ENCODE data around the gene ARRDC3.
A peak's percentile ranks its signal among the peaks of the same experiment; 100 is the strongest.

ARRDC3 gene

DNA sequence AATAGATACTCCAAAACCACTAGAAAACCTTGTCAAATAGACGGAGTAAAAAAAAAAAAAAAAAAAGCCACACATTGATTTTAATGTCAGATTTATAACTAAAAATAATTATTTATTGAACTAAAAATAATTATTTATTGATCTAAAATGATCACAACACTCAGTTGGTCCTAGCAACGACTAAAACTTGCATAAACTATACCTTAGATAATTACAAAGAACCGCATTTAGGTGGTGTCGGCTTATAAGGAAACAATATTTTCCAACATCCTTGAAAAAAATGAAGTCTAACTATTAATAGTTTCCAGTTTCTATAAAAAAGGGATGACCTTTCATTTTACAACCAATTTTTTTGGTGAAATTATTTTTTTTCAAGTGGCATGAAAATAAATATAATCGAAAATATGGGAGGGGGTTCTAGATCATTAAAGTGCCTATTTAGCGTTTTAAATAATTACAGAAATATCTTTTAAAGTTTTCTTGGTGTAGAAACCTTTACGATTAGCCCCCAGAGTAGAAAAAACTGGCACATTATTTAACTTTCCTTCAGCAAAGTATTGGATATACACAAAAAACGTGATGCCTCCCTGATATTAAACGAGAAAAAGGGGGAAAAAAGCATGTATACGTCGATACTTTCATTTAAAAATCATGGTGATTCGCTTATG lies 3.7 kb downstream of the ARRDC3 start:
- TF ChIP-seq, protein P1, sequence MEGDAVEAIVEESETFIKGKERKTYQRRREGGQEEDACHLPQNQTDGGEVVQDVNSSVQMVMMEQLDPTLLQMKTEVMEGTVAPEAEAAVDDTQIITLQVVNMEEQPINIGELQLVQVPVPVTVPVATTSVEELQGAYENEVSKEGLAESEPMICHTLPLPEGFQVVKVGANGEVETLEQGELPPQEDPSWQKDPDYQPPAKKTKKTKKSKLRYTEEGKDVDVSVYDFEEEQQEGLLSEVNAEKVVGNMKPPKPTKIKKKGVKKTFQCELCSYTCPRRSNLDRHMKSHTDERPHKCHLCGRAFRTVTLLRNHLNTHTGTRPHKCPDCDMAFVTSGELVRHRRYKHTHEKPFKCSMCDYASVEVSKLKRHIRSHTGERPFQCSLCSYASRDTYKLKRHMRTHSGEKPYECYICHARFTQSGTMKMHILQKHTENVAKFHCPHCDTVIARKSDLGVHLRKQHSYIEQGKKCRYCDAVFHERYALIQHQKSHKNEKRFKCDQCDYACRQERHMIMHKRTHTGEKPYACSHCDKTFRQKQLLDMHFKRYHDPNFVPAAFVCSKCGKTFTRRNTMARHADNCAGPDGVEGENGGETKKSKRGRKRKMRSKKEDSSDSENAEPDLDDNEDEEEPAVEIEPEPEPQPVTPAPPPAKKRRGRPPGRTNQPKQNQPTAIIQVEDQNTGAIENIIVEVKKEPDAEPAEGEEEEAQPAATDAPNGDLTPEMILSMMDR (IDR thresholded peaks at IDR 0.05; ENCODE audit: low read depth, low read length, missing control alignments): no peak
- Histone ChIP-seq H3K36me3 (replicated peaks) (peaks cover 15% of the 10 kb centered on the region), H3K27ac (peak overlapping the region; percentile 99), H3K4me3 (ENCODE audit: low read depth, low read length) (peak overlapping the region; percentile 69), H3K27me3 (replicated peaks) (no peaks in the 10 kb centered on the region)
- no peak for DNase-seq
- in situ Hi-C loops (cut with HindIII; ENCODE audit: low pct_ligation_motif_present, low sequenced_read_pairs): no loop called here

DNA sequence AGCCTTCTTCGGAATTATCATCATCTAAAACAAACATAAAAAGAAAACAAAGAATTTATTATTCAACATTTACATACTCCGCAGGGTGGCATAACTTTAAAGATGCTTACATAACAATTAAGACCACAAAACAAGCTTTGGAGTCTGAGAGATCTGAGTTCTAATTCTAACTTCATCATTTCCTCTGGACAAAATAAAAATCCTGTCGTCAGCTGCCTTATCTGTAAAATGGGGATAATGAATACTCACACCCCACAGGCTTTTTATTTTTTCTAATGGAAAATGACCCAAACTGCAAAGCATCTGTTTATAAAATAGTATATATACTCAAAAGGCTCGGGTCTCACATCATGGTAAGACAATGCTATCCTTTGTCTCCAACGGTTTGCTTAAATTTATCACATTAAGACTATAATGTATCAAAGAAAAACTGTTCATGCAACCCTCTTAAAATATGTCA lies 4.3 kb downstream of the ARRDC3 start:
- H3K27me3 ChIP-seq (replicated peaks): no peaks in the 10 kb centered on the region
- DNase-seq: no peak
- H3K4me3 ChIP-seq (ENCODE audit: low read depth, low read length): peak overlapping the region; percentile 69
- TF ChIP-seq, protein P1 (IDR thresholded peaks at IDR 0.05; ENCODE audit: low read depth, low read length, missing control alignments): no peak
- peaks cover 19% of the 10 kb centered on the region for H3K36me3 ChIP-seq (replicated peaks)
- in situ Hi-C loops (cut with HindIII; ENCODE audit: low pct_ligation_motif_present, low sequenced_read_pairs): no loop called here
- peak overlapping the region; percentile 99 for H3K27ac ChIP-seq

DNA sequence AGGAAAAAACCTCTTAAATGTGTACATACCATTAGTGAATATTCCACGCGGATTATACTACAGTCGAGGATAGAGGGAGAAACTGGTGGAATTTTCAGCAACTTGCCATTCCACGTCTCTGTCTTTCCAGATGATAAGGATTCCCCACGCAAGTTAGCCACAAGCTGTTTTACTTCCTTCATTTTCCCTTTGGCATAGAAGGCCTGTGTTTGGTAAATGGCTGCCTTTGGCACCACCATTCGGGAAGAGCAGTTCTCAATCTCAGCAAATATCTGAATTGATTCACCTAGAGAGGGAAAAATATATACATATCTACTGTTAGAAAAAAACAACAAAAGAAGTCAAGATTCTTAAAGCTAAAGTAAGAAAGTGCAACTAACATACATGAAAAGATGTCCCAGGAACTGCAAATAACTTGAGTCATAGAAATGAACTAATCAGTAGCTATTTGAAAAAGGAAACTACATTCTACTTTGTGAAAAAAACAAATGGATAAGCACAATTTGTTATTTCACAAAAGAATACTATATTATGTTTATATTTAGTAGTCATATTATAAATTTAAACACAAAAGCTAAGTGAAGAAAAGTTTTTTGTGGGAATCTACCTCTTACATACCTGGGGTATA lies 8.1 kb downstream of the ARRDC3 start:
- Histone ChIP-seq H3K36me3 (replicated peaks) (peaks cover 55% of the 10 kb centered on the region), H3K27me3 (replicated peaks) (no peaks in the 10 kb centered on the region), H3K27ac (no peak overlapping the region), H3K4me3 (ENCODE audit: low read depth, low read length) (no peak overlapping the region)
- DNase-seq: no peak
- TF ChIP-seq, protein P1 (IDR thresholded peaks at IDR 0.05; ENCODE audit: low read depth, low read length, missing control alignments): no peak
- in situ Hi-C loops (cut with HindIII; ENCODE audit: low pct_ligation_motif_present, low sequenced_read_pairs): no loop called here

DNA sequence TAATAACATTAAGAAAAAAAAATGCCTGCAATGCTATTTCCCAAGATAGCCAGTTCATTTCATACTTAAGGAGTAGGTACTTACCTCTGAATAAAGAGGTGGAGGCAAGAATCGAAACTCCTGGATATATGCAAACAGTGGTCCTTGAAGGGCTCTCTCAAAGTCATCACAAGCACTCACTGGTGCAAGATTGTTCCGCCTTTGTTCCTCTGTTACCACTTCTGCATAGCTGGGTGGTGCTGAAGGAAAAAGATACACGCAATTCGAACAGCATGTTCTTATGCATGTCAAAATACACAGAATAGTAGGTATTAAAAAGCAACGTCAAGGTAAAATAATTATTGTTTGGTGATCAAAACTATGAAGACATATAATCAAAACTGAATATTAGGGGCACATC lies 9.5 kb downstream of the ARRDC3 start:
- peaks cover 64% of the 10 kb centered on the region for H3K36me3 ChIP-seq (replicated peaks)
- TF ChIP-seq, protein P1 (IDR thresholded peaks at IDR 0.05; ENCODE audit: low read depth, low read length, missing control alignments): no peak

DNA sequence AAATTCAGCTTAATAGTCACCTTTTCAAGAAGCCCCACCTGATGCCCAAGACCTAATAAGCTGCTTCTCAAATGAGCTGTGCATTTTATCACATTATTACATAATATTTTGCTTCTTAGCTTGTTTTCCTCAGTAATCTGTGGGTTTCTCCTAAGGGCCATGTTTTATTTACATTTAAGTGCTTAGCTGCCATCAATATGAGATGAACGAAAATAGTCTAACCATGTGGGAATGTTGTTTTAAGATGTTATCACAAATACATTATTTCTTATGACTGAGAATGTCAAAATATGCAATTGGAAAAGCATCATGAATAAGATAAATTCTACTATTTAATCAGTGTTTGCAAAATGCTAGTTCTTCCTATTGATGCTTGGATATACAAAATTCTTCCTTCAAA lies 10.1 kb downstream of the ARRDC3 start:
- no peak for DNase-seq
- in situ Hi-C loops (cut with HindIII; ENCODE audit: low pct_ligation_motif_present, low sequenced_read_pairs): no loop called here
- Histone ChIP-seq H3K4me3 (ENCODE audit: low read depth, low read length) (no peak overlapping the region), H3K36me3 (replicated peaks) (peaks cover 69% of the 10 kb centered on the region), H3K27me3 (replicated peaks) (no peaks in the 10 kb centered on the region), H3K27ac (no peak overlapping the region)
- TF ChIP-seq, protein P1 (IDR thresholded peaks at IDR 0.05; ENCODE audit: low read depth, low read length, missing control alignments): no peak

More for the DNA sequence above, 9.5 kb downstream of the ARRDC3 start:
- DNase-seq: no peak
- H3K27ac ChIP-seq: no peak overlapping the region
- no peak overlapping the region for H3K4me3 ChIP-seq (ENCODE audit: low read depth, low read length)
- in situ Hi-C loops (cut with HindIII; ENCODE audit: low pct_ligation_motif_present, low sequenced_read_pairs): no loop called here
- no peaks in the 10 kb centered on the region for H3K27me3 ChIP-seq (replicated peaks)

All from brain microvascular endothelial cell (primary cell).